ENCODE results near the gene RBFOX1. TPM values are rescaled to one million over a fixed set of nuclear protein-coding genes. Genes with fewer than 3 reads are reported as not detected.

Gene RBFOX1
- total and polyA plus RNA-seq, 2 experiments from 2014 or later, result 5.7 to 7.4 TPM

GRCh38 chr16:7437843-7438242 is 105.2 kb downstream of the RBFOX1 start:
- Histone ChIP-seq H3K4me3 (no peak overlapping the region), H3K27me3 (no peaks in the 10 kb centered on the region), H3K27ac (no peak overlapping the region), H3K36me3 (no peaks in the 10 kb centered on the region), H3K9me3 (ENCODE audit: low read depth) (no peaks in the 10 kb centered on the region), H3K4me1 (ENCODE audit: low read depth) (no peaks in the 10 kb centered on the region)
- DNase-seq (ENCODE audit: low read depth in 1 of 2, low spot score in 1 of 2), result no peak
- TF ChIP-seq CTCF (IDR thresholded peaks at IDR 0.05; ENCODE audit: low read depth, low read length), result no peak

GRCh38 chr16:7438601-7439000 is 106.0 kb downstream of the RBFOX1 start:
- H3K27ac ChIP-seq, result no peak overlapping the region
- no peak overlapping the region for H3K4me3 ChIP-seq
- no peaks in the 10 kb centered on the region for H3K36me3 ChIP-seq
- no peaks in the 10 kb centered on the region for H3K4me1 ChIP-seq (ENCODE audit: low read depth)
- no peaks in the 10 kb centered on the region for H3K27me3 ChIP-seq
- TF ChIP-seq CTCF (IDR thresholded peaks at IDR 0.05; ENCODE audit: low read depth, low read length), result no peak
- no peaks in the 10 kb centered on the region for H3K9me3 ChIP-seq (ENCODE audit: low read depth)
- DNase-seq (ENCODE audit: low read depth in 1 of 2, low spot score in 1 of 2), result no peak

- Histone ChIP-seq H3K27ac (no peak overlapping the region), H3K4me3 (no peak overlapping the region), H3K36me3 (no peaks in the 10 kb centered on the region), H3K27me3 (no peaks in the 10 kb centered on the region), H3K4me1 (ENCODE audit: low read depth) (no peaks in the 10 kb centered on the region), H3K9me3 (ENCODE audit: low read depth) (no peaks in the 10 kb centered on the region)
- TF ChIP-seq CTCF (IDR thresholded peaks at IDR 0.05; ENCODE audit: low read depth, low read length), result no peak
- no peak for DNase-seq (ENCODE audit: low read depth in 1 of 2, low spot score in 1 of 2)
Measured at GRCh38 chr16:7439518-7439917, 106.9 kb downstream of the RBFOX1 start.

GRCh38 chr16:7440886-7441400 is 108.3 kb downstream of the RBFOX1 start:
- Histone ChIP-seq H3K27me3 (no peaks in the 10 kb centered on the region), H3K36me3 (no peaks in the 10 kb centered on the region), H3K27ac (no peak overlapping the region), H3K9me3 (ENCODE audit: low read depth) (no peaks in the 10 kb centered on the region), H3K4me3 (no peak overlapping the region), H3K4me1 (ENCODE audit: low read depth) (no peaks in the 10 kb centered on the region)
- DNase-seq (ENCODE audit: low read depth in 1 of 2, low spot score in 1 of 2), result no peak
- TF ChIP-seq CTCF (IDR thresholded peaks at IDR 0.05; ENCODE audit: low read depth, low read length), result no peak

- Histone ChIP-seq H3K4me1 (ENCODE audit: low read depth) (no peaks in the 10 kb centered on the region), H3K27ac (no peak overlapping the region), H3K36me3 (no peaks in the 10 kb centered on the region), H3K4me3 (no peak overlapping the region), H3K9me3 (ENCODE audit: low read depth) (no peaks in the 10 kb centered on the region), H3K27me3 (no peaks in the 10 kb centered on the region)
- TF ChIP-seq CTCF (IDR thresholded peaks at IDR 0.05; ENCODE audit: low read depth, low read length), result no peak
- DNase-seq (ENCODE audit: low read depth in 1 of 2, low spot score in 1 of 2), result no peak
Measured at GRCh38 chr16:7442050-7442449, 109.4 kb downstream of the RBFOX1 start.

GRCh38 chr16:7443142-7443541 is 110.5 kb downstream of the RBFOX1 start:
- no peak overlapping the region for H3K27ac ChIP-seq
- H3K4me3 ChIP-seq, result no peak overlapping the region
- no peak for DNase-seq (ENCODE audit: low read depth in 1 of 2, low spot score in 1 of 2)
- no peaks in the 10 kb centered on the region for H3K4me1 ChIP-seq (ENCODE audit: low read depth)
- TF ChIP-seq CTCF (IDR thresholded peaks at IDR 0.05; ENCODE audit: low read depth, low read length), result no peak
- H3K9me3 ChIP-seq (ENCODE audit: low read depth), result no peaks in the 10 kb centered on the region
- H3K27me3 ChIP-seq, result no peaks in the 10 kb centered on the region
- no peaks in the 10 kb centered on the region for H3K36me3 ChIP-seq
